GM18511 (cell line): Measurements from ENCODE around the gene JCAD.
A peak's percentile ranks its signal among the peaks of the same experiment; 100 is the strongest.

Source experiments
- ATAC-seq: cut with Tn5 transposase; IDR thresholded peaks from one replicate; pipeline ENCODE4 v1.9.1; 2021; ENCODE audit warnings: mild to moderate bottlenecking, moderate library complexity; ENCODE audit not compliant: unreplicated experiment

JCAD gene

GRCh38 chr10:30074933-30075332 is 15.5 kb upstream of the JCAD start:
- no peak for ATAC-seq

GRCh38 chr10:30074090-30074489 is 14.7 kb upstream of the JCAD start:
- no peak for ATAC-seq

- ATAC-seq, result no peak
Observed at GRCh38 chr10:30073767-30074060, 14.3 kb upstream of the JCAD start.

GRCh38 chr10:30073045-30073766 is 13.8 kb upstream of the JCAD start:
- no peak for ATAC-seq

- no peak for ATAC-seq
Observed at GRCh38 chr10:30072068-30072467, 12.7 kb upstream of the JCAD start.

GRCh38 chr10:30070001-30070685 is 10.8 kb upstream of the JCAD start:
- ATAC-seq, result no peak

- no peak for ATAC-seq
Observed at GRCh38 chr10:30068492-30069223, 9.3 kb upstream of the JCAD start.

- no peak for ATAC-seq
Observed at GRCh38 chr10:30063099-30063498, 3.7 kb upstream of the JCAD start.

GRCh38 chr10:30062582-30062981 is 3.2 kb upstream of the JCAD start:
- ATAC-seq, result no peak

GRCh38 chr10:30062090-30062489 is 2.7 kb upstream of the JCAD start:
- no peak for ATAC-seq

GRCh38 chr10:30058570-30059132 is 735 bp downstream of the JCAD start:
- peak; percentile 31 for ATAC-seq

GRCh38 chr10:30057894-30058556 is 1.4 kb downstream of the JCAD start:
- no peak for ATAC-seq

- no peak for ATAC-seq
Observed at GRCh38 chr10:30057421-30057841, 2.0 kb downstream of the JCAD start.

- no peak for ATAC-seq
Observed at GRCh38 chr10:30056767-30057355, 2.5 kb downstream of the JCAD start.

- ATAC-seq, result no peak
Observed at GRCh38 chr10:30056281-30056680, 3.1 kb downstream of the JCAD start.

- ATAC-seq, result no peak
Observed at GRCh38 chr10:30055226-30055662, 4.1 kb downstream of the JCAD start.

GRCh38 chr10:30052062-30052461 is 7.3 kb downstream of the JCAD start:
- no peak for ATAC-seq

GRCh38 chr10:30051220-30051619 is 8.2 kb downstream of the JCAD start:
- no peak for ATAC-seq

- no peak for ATAC-seq
Observed at GRCh38 chr10:30050411-30050810, 9.0 kb downstream of the JCAD start.

- no peak for ATAC-seq
Observed at GRCh38 chr10:30048768-30049517, 10.4 kb downstream of the JCAD start.
